Thoracic aorta endothelial cell (primary cell): ENCODE data around the gene DIRAS3. TPM values are rescaled to one million over a fixed set of nuclear protein-coding genes. Genes with fewer than 3 reads are reported as not detected.

Source experiments
- total RNA-seq: library from RNA; depleted of rRNA; stranded (reverse); fragments of >200 nt; gene quantifications from 2 replicates; pipeline ENCODE4 v1.2.3, GENCODE V29; 2012

Gene DIRAS3, protein sequence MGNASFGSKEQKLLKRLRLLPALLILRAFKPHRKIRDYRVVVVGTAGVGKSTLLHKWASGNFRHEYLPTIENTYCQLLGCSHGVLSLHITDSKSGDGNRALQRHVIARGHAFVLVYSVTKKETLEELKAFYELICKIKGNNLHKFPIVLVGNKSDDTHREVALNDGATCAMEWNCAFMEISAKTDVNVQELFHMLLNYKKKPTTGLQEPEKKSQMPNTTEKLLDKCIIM
- 0.22 and 0.66 TPM in 2 replicates for total RNA-seq

DNA sequence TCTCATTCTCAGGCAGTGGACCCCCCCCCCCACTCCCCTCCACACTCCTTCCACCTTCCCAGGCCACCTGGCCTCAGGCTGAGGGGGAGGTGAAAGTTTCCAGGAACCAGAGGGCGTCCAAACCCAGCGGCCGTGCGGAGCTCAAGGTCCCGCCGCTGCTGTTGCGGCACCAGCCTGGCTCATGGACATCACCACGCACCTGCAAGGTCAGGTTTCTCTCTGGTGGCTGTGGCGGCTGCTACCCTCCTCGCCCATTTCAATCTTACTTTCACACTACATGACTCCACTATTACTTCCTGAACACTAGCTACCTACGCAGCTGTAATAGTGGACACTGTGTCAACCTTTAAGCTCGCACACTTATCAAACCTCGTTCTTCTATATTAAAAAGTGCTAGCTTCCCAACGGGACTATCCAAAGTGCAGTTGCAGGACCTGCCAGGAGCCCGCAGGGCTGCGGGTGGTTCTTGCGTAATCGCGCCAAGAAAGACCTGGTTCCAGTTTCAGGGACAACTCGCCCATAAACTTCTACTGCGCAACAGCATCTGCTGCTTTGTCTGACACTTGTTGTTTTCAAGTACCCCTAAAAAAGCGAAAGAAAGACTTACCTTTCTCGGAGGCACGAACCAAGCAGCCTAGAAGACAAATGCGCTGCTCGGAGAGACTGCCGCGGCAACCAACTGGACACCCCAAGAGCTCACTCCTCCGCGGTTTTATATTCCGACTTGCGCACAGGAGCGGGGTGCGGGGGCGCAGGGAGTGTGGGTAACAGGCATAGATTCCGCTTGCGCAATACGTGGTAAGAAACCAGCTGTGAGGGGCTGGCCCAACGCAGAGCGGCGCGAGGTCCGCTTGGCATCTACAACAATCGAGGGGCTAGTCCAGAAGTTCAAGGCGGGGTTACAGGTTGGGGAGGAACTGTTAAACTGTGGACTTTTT is at the start of gene DIRAS3:
DIRAS3 (minus strand) TSS at position 687 of the 938 bp plus-strand sequence. CDS start 3,330 bp downstream, outside the sequence.

Other genes with a start within 250 kb of the DIRAS3 start
- gene GNG12, start 217.2 kb downstream of the DIRAS3 start, total RNA-seq = 322 and 327 TPM in 2 replicates
- gene WLS, start 181.9 kb upstream of the DIRAS3 start, total RNA-seq = 109 and 140 TPM in 2 replicates